Neural progenitor cell (in vitro differentiated cells): Measurements from ENCODE around the gene TOR4A. TPM values are rescaled to one million over a fixed set of nuclear protein-coding genes. Genes with fewer than 3 reads are reported as not detected.

Experiments
- DNase-seq: peaks from one replicate; pipeline ENCODE4 v3.0.0-alpha.2; 2016; ENCODE audit warnings: low spot score
- H2AFZ ChIP-seq: fragments of 200-600 bp; sonication (generic); replicated peaks from 2 replicates; pipeline ENCODE4 v1.6.1; 2016; ENCODE audit warnings: antibody characterized with exemption
- H3F3A ChIP-seq: fragments of 200-600 bp; sonication (generic); 2 replicates; pipeline ENCODE4 v1.6.1; 2016; ENCODE audit warnings: antibody characterized with exemption, low read depth
- H3K27ac ChIP-seq: fragments of 200-600 bp; sonication (generic); 2 replicates; pipeline ENCODE4 v1.5.1; 2016; ENCODE audit warnings: mild to moderate bottlenecking
- H3K27me3 ChIP-seq: fragments of 200-600 bp; sonication (generic); 2 replicates; pipeline ENCODE4 v1.6.1; 2016; ENCODE audit warnings: mild to moderate bottlenecking, moderate library complexity
- H3K36me3 ChIP-seq: fragments of 200-600 bp; sonication (generic); 2 replicates; pipeline ENCODE4 v1.5.1; 2016
- H3K4me1 ChIP-seq: fragments of 200-600 bp; sonication (generic); 2 replicates; pipeline ENCODE4 v1.6.1; 2016; ENCODE audit warnings: mixed run types
- H3K4me2 ChIP-seq: fragments of 200-600 bp; sonication (generic); 2 replicates; pipeline ENCODE4 v1.6.1; 2016
- H3K4me3 ChIP-seq: fragments of 200-600 bp; sonication (generic); 2 replicates; pipeline ENCODE4 v1.5.1; 2016
- H3K79me2 ChIP-seq: fragments of 200-600 bp; sonication (generic); 2 replicates; pipeline ENCODE4 v1.6.1; 2016; ENCODE audit warnings: low read depth
- H3K9ac ChIP-seq: fragments of 200-600 bp; sonication (generic); 2 replicates; pipeline ENCODE4 v1.6.1; 2016
- H3K9me3 ChIP-seq: fragments of 200-600 bp; sonication (generic); 2 replicates; pipeline ENCODE4 v1.5.1; 2016; ENCODE audit warnings: low read depth
- H4K20me1 ChIP-seq: fragments of 200-600 bp; sonication (generic); 2 replicates; pipeline ENCODE4 v1.6.1; 2016; ENCODE audit warnings: low read depth
- H3K27ac Mint-ChIP-seq: 3 replicates; pipeline ENCODE4 v1.8.0; 2021; ENCODE audit warnings: mixed read lengths
- H3K27me3 Mint-ChIP-seq: 2 replicates; pipeline ENCODE4 v1.8.0; 2022; ENCODE audit warnings: low read depth, mild to moderate bottlenecking, inconsistent platforms, moderate library complexity, mixed read lengths; ENCODE audit not compliant: insufficient read depth
- H3K36me3 Mint-ChIP-seq: 3 replicates; pipeline ENCODE4 v1.8.0; 2021; ENCODE audit warnings: mixed read lengths
- H3K4me1 Mint-ChIP-seq: 3 replicates; pipeline ENCODE4 v1.8.0; 2021; ENCODE audit warnings: mixed read lengths
- H3K4me3 Mint-ChIP-seq: 3 replicates; pipeline ENCODE4 v1.8.0; 2021; ENCODE audit warnings: mild to moderate bottlenecking, moderate library complexity, mixed read lengths
- H3K9me3 Mint-ChIP-seq: 3 replicates; pipeline ENCODE4 v1.8.0; 2020; ENCODE audit warnings: mixed read lengths
- EZH2 ChIP-seq: fragments of 200-600 bp; sonication (generic); IDR thresholded peaks from 2 replicates; pipeline ENCODE4 v1.6.1; 2017; ENCODE audit warnings: antibody characterized with exemption, mild to moderate bottlenecking, moderate library complexity
- EZH2phosphoT487 ChIP-seq: fragments of 200-600 bp; sonication (generic); IDR thresholded peaks from 2 replicates; pipeline ENCODE4 v1.6.1; 2017; ENCODE audit warnings: antibody characterized with exemption
- total RNA-seq: library from RNA; depleted of rRNA; stranded (reverse); fragments of >200 nt; gene quantifications from 2 replicates; pipeline ENCODE4 v1.2.3, GENCODE V29; 2015; ENCODE audit warnings: low replicate concordance
- TF ChIP-seq, protein P1 (sequence below): fragments of 200-600 bp; sonication (generic); IDR thresholded peaks from 2 replicates; pipeline ENCODE4 v1.5.1; 2017; ENCODE audit warnings: antibody characterized with exemption, mild to moderate bottlenecking

TOR4A gene
- total RNA-seq, 1 donor from 2014 or later: 0.39 TPM

DNA sequence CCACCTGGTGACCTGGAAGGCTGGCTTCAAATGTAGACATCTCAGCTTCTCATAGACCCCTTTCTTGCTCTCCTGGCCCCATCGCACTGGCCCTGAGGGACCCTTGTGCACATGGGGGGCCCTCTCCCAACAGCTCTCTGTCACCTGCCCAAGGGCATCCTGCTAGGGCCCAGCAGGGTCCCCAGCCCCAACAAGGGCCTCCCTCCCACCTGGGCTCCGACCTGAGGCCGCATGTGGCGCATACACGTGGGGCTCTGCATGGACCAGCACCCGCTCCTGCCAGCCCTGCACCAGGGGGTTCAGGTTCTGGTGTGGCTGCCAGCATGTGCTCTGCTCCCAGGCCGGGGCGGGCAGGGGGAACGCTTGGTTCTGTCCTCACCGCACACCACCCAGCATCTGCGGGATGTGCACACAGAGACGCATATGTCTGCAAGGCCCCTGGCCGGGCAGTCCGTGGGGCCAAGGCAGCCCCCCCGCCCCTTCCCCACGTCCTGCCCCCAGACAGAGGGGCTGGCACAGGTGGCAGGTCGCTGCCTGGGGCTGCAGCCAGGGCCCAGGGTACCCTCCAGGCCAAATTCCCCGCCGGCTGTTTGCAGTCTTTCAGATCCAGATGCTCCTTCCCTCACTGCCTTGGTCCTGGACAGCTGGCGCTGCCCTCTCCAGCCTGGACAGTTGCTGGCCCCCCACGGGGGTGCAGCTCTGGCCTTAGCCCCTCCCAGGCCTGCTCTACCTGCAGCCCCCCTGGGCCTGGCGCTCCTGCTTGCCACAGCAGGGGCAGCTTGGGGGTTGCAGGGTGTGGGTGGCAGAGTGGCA lies 42.4 kb downstream of the TOR4A start:
- no peaks in the 10 kb centered on the region for H3K27me3 ChIP-seq
- no peak overlapping the region for H3K4me3 ChIP-seq
- no peak overlapping the region for H3K27ac Mint-ChIP-seq
- no peak overlapping the region for H3K4me3 Mint-ChIP-seq
- H4K20me1 ChIP-seq: no peaks in the 10 kb centered on the region
- H3K4me2 ChIP-seq: no peak overlapping the region
- H3F3A ChIP-seq: peaks cover 23% of the 10 kb centered on the region
- H3K27me3 Mint-ChIP-seq: peaks cover 3% of the 10 kb centered on the region
- DNase-seq: no peak
- H3K9ac ChIP-seq: no peak overlapping the region
- H3K4me1 ChIP-seq: peaks cover 22% of the 10 kb centered on the region
- H3K4me1 Mint-ChIP-seq: peaks cover 18% of the 10 kb centered on the region
- H3K36me3 Mint-ChIP-seq: peaks cover 5% of the 10 kb centered on the region
- H3K36me3 ChIP-seq: no peaks in the 10 kb centered on the region
- no peak overlapping the region for H3K27ac ChIP-seq
- TF ChIP-seq EZH2phosphoT487 (no peak), EZH2 (no peak)
- TF ChIP-seq, protein P1, sequence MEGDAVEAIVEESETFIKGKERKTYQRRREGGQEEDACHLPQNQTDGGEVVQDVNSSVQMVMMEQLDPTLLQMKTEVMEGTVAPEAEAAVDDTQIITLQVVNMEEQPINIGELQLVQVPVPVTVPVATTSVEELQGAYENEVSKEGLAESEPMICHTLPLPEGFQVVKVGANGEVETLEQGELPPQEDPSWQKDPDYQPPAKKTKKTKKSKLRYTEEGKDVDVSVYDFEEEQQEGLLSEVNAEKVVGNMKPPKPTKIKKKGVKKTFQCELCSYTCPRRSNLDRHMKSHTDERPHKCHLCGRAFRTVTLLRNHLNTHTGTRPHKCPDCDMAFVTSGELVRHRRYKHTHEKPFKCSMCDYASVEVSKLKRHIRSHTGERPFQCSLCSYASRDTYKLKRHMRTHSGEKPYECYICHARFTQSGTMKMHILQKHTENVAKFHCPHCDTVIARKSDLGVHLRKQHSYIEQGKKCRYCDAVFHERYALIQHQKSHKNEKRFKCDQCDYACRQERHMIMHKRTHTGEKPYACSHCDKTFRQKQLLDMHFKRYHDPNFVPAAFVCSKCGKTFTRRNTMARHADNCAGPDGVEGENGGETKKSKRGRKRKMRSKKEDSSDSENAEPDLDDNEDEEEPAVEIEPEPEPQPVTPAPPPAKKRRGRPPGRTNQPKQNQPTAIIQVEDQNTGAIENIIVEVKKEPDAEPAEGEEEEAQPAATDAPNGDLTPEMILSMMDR: no peak
- H3K9me3 ChIP-seq: no peaks in the 10 kb centered on the region
- H3K9me3 Mint-ChIP-seq: peaks cover 7% of the 10 kb centered on the region
- H3K79me2 ChIP-seq: no peaks in the 10 kb centered on the region
- H2AFZ ChIP-seq: no peak overlapping the region

DNA sequence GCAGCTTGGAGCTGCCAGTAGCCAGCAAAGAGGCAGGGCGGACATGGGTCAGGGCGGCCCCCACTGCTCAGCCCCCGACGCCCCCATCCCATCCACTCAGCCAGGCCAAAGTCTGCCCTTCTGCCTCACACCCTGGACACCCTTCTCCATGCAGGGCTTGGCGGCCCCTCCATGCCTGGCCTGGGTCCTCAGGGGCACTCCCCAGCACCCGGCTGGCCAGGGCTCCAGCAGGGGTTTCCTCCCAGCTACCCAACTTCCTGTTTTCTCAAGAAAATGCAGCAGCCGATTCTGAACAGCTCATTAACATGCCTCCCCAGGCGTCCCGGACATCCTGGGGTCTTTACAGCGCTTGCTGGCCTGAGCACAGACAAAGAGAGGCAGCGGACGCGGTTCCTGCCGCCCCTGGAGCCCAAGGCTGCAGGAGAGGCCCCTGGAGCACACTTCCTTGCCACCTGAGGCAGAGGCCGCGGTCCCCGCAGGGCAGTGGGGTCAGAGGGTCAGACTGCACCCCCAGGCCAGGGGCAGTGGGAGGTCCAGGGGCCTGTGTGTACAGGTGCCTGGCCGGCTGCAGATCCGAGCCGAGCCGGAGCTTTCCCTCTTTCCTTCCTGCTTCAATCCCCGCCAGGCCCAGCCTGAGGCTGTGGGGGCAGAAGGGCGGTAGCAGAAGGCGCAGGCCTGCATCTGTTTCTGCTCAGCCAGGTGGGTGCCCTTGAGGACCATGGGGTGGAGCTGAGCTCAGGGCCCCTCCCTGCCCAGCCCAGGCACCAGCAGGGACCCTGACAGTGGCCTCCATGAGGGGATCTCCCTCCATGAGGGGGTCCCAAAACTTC lies 43.2 kb downstream of the TOR4A start:
- no peaks in the 10 kb centered on the region for H3K79me2 ChIP-seq
- H2AFZ ChIP-seq: no peak overlapping the region
- H4K20me1 ChIP-seq: no peaks in the 10 kb centered on the region
- H3K4me3 ChIP-seq: no peak overlapping the region
- no peak overlapping the region for H3K27ac ChIP-seq
- peaks cover 3% of the 10 kb centered on the region for H3K27me3 Mint-ChIP-seq
- H3K36me3 Mint-ChIP-seq: peaks cover 5% of the 10 kb centered on the region
- no peak overlapping the region for H3K9ac ChIP-seq
- H3K27ac Mint-ChIP-seq: peak overlapping the region; percentile 42
- H3K36me3 ChIP-seq: no peaks in the 10 kb centered on the region
- H3F3A ChIP-seq: peaks cover 23% of the 10 kb centered on the region
- H3K4me2 ChIP-seq: peak overlapping the region; percentile 35
- DNase-seq: no peak
- H3K4me1 ChIP-seq: peaks cover 14% of the 10 kb centered on the region
- peaks cover 7% of the 10 kb centered on the region for H3K9me3 Mint-ChIP-seq
- H3K27me3 ChIP-seq: no peaks in the 10 kb centered on the region
- H3K4me1 Mint-ChIP-seq: peaks cover 15% of the 10 kb centered on the region
- H3K9me3 ChIP-seq: no peaks in the 10 kb centered on the region
- H3K4me3 Mint-ChIP-seq: no peak overlapping the region
- no peak for TF ChIP-seq EZH2
- no peak for TF ChIP-seq EZH2phosphoT487
- TF ChIP-seq, protein P1: no peak

DNA sequence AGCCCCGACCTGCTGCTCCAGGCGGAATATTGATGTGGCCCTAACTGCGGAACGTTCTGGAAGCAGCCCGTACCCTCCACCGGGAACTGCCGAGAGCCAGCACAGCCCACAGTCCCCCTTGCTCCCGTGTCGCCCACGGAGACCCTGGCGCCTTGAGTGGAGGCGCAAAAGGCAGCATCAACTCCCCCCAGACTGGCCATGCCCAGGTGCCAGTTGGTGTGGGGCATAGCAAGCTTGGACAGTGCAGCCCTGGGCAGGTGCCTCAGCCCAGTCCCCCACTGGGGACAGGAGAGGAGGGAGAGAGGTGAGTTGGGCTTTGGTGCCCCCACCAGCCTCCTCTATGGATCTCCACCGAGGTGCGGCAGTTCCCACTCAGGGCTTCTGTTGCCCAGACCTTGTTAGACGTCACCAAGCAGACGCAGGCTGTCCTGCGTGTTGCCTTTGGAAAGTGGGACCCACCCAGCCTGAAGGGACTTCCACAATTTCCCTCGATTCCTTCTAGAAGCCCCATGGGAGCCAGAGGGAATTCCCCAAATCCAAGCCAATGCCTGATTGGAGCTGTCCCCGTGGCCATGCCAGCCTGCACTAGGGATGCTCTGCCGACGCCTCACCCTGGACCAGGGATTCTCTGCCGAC lies 44.3 kb downstream of the TOR4A start:
- H3K4me1 Mint-ChIP-seq: peaks cover 13% of the 10 kb centered on the region
- Histone ChIP-seq H3K4me2 (no peak overlapping the region), H3K27me3 (no peaks in the 10 kb centered on the region)

More for the DNA sequence above, 44.3 kb downstream of the TOR4A start:
- Histone ChIP-seq H4K20me1 (no peaks in the 10 kb centered on the region), H3F3A (peaks cover 18% of the 10 kb centered on the region), H3K9ac (no peak overlapping the region), H3K36me3 (no peaks in the 10 kb centered on the region), H3K9me3 (no peaks in the 10 kb centered on the region), H3K79me2 (no peaks in the 10 kb centered on the region), H3K27ac (no peak overlapping the region), H3K4me3 (no peak overlapping the region), H3K4me1 (peaks cover 7% of the 10 kb centered on the region), H2AFZ (no peak overlapping the region)
- DNase-seq: no peak
- Mint-ChIP-seq H3K4me3 (no peak overlapping the region), H3K9me3 (peaks cover 7% of the 10 kb centered on the region), H3K27me3 (peaks cover 3% of the 10 kb centered on the region), H3K36me3 (peaks cover 5% of the 10 kb centered on the region), H3K27ac (peak overlapping the region; percentile 25)
- TF ChIP-seq EZH2 (no peak), EZH2phosphoT487 (no peak)
- TF ChIP-seq, protein P1: no peak
